ENCODE measurements around the gene EML1.
"Not testable (repeated sequence)": the region's sequence is repeated elsewhere in the genome, so short reads cannot be mapped to it uniquely, and the experiment has no call there.

EML1 gene

GRCh38 chr14:99755629-99756603 is 37.3 kb upstream of the EML1 start:
- no peak for DNase-seq

GRCh38 chr14:99756796-99757195 is 36.4 kb upstream of the EML1 start:
- DNase-seq: no peak

- DNase-seq: no peak
These were observed 35.7 kb upstream of the EML1 start for GRCh38 chr14:99757331-99758070.

- no peak for DNase-seq
These were observed 34.9 kb upstream of the EML1 start for GRCh38 chr14:99758121-99758821.

GRCh38 chr14:99758872-99759545 is 34.2 kb upstream of the EML1 start:
- no peak for DNase-seq

- no peak for DNase-seq
These were observed 33.7 kb upstream of the EML1 start for GRCh38 chr14:99759546-99759925.

GRCh38 chr14:99760817-99761216 is 32.4 kb upstream of the EML1 start:
- no peak for DNase-seq

GRCh38 chr14:99762911-99763310 is 30.3 kb upstream of the EML1 start:
- DNase-seq: not testable (repeated sequence)

GRCh38 chr14:99763527-99764221 is 29.5 kb upstream of the EML1 start:
- no peak for DNase-seq

GRCh38 chr14:99764222-99764706 is 28.9 kb upstream of the EML1 start:
- no peak for DNase-seq

GRCh38 chr14:99768381-99768780 is 24.8 kb upstream of the EML1 start:
- no peak for DNase-seq

- no peak for DNase-seq
These were observed 24.1 kb upstream of the EML1 start for GRCh38 chr14:99769123-99769522.

- DNase-seq: no peak
These were observed 23.4 kb upstream of the EML1 start for GRCh38 chr14:99769799-99770198.

- DNase-seq: no peak
These were observed 20.6 kb upstream of the EML1 start for GRCh38 chr14:99772371-99773283.

GRCh38 chr14:99773521-99774497 is 19.4 kb upstream of the EML1 start:
- DNase-seq: no peak

GRCh38 chr14:99774556-99775307 is 18.5 kb upstream of the EML1 start:
- DNase-seq: no peak

GRCh38 chr14:99775351-99775750 is 17.9 kb upstream of the EML1 start:
- DNase-seq: no peak

GRCh38 chr14:99777951-99778350 is 15.3 kb upstream of the EML1 start:
- no peak for DNase-seq

GRCh38 chr14:99779751-99780150 is 13.5 kb upstream of the EML1 start:
- DNase-seq: no peak

All from NCI-H774 (cell line).